Measurements from ENCODE around the gene TRAPPC3. TPM values are rescaled to one million over a fixed set of nuclear protein-coding genes. Genes with fewer than 3 reads are reported as not detected.

TRAPPC3 gene
- total and polyA plus RNA-seq, 2 experiments from 2014 or later = 45.6 to 55.9 TPM

DNA sequence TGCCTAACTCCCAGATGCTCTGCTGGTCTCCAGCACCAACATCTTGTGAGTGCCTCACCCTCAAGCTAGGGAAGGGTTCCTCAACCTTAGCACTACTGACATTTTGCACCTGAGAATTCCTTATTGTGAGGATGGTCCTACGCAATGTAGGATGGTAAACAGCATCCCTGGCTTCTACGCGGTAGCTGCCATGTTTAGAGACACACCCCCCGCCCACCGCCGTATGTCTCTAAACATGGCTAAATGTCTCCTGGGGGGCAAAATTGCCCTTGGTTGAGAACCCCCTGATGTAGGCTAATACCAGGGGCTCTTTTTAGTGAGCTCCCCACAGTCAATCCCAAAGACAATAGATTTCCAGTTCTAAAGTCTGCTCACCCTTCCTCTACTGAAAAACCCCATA lies 4.2 kb upstream of the TRAPPC3 start (continued):
- TF ChIP-seq, protein P1, sequence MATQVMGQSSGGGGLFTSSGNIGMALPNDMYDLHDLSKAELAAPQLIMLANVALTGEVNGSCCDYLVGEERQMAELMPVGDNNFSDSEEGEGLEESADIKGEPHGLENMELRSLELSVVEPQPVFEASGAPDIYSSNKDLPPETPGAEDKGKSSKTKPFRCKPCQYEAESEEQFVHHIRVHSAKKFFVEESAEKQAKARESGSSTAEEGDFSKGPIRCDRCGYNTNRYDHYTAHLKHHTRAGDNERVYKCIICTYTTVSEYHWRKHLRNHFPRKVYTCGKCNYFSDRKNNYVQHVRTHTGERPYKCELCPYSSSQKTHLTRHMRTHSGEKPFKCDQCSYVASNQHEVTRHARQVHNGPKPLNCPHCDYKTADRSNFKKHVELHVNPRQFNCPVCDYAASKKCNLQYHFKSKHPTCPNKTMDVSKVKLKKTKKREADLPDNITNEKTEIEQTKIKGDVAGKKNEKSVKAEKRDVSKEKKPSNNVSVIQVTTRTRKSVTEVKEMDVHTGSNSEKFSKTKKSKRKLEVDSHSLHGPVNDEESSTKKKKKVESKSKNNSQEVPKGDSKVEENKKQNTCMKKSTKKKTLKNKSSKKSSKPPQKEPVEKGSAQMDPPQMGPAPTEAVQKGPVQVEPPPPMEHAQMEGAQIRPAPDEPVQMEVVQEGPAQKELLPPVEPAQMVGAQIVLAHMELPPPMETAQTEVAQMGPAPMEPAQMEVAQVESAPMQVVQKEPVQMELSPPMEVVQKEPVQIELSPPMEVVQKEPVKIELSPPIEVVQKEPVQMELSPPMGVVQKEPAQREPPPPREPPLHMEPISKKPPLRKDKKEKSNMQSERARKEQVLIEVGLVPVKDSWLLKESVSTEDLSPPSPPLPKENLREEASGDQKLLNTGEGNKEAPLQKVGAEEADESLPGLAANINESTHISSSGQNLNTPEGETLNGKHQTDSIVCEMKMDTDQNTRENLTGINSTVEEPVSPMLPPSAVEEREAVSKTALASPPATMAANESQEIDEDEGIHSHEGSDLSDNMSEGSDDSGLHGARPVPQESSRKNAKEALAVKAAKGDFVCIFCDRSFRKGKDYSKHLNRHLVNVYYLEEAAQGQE (IDR thresholded peaks at IDR 0.05; ENCODE audit: unreplicated experiment) = no peak
- TF ChIP-seq, protein P2, sequence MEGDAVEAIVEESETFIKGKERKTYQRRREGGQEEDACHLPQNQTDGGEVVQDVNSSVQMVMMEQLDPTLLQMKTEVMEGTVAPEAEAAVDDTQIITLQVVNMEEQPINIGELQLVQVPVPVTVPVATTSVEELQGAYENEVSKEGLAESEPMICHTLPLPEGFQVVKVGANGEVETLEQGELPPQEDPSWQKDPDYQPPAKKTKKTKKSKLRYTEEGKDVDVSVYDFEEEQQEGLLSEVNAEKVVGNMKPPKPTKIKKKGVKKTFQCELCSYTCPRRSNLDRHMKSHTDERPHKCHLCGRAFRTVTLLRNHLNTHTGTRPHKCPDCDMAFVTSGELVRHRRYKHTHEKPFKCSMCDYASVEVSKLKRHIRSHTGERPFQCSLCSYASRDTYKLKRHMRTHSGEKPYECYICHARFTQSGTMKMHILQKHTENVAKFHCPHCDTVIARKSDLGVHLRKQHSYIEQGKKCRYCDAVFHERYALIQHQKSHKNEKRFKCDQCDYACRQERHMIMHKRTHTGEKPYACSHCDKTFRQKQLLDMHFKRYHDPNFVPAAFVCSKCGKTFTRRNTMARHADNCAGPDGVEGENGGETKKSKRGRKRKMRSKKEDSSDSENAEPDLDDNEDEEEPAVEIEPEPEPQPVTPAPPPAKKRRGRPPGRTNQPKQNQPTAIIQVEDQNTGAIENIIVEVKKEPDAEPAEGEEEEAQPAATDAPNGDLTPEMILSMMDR (conservative IDR thresholded peaks at IDR 0.05; ENCODE audit: low read depth in 2 of 2) = no peak

DNA sequence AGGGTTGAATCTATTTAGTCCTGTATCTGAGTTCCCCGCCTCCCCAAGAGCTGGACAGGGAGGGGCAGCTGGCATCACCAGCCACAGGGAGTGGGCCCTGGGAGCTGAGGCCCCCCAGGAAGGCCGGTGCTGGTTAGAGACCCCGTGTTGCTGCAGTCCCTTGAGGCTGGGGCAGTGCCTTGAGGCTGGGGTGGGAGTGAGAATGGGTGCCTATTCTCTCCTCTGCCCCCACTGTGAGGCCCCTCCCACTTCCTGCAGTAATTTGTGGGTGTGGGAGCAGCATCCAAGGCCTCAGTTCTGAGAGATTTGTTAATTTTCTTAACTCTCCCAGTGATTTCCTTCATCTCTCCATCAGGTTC lies 2.5 kb upstream of the TRAPPC3 start:
- Mint-ChIP-seq H3K36me3 (ENCODE audit: low read depth) (peaks cover 6% of the 10 kb centered on the region; the same call in 2 of the 3 replicates), H3K27me3 (ENCODE audit: insufficient read depth, low read depth, poor library complexity) (peaks cover 48% of the 10 kb centered on the region), H3K4me1 (peaks cover 37% of the 10 kb centered on the region), H3K27ac (no peak overlapping the region), H3K9me3 (no peaks in the 10 kb centered on the region; the same call in 1 of the 3 replicates), H3K4me3 (no peak overlapping the region)
- no peaks in the 10 kb centered on the region for H3K9me2 ChIP-seq (ENCODE audit: insufficient read depth)
- H3K27me3 ChIP-seq (ENCODE audit: insufficient read depth) = peaks cover 57% of the 10 kb centered on the region
- H3K4me2 ChIP-seq = peak overlapping the region; percentile 74; the same call in 1 of the 2 replicates
- H3F3A ChIP-seq (replicated peaks; ENCODE audit: low read depth) = peaks cover 4% of the 10 kb centered on the region
- H3K79me2 ChIP-seq (replicated peaks; ENCODE audit: insufficient read depth) = peaks cover 16% of the 10 kb centered on the region
- TF ChIP-seq EZH2phosphoT487 (IDR thresholded peaks at IDR 0.05; ENCODE audit: unreplicated experiment) (no peak), CREB1 (CRISPR knock-in tag; IDR thresholded peaks at IDR 0.05; ENCODE audit: low read depth) (no peak), JUNB (IDR thresholded peaks at IDR 0.05; ENCODE audit: unreplicated experiment) (no peak), POLR2AphosphoS5 (IDR thresholded peaks at IDR 0.05; ENCODE audit: low read depth) (no peak), ZNF114 (CRISPR knock-in tag; IDR thresholded peaks at IDR 0.05) (no peak), ZNF331 (CRISPR knock-in tag; IDR thresholded peaks at IDR 0.05; ENCODE audit: low read depth) (no peak), NANOG (IDR thresholded peaks at IDR 0.05; ENCODE audit: borderline replicate concordance) (no peak)
- TF ChIP-seq, protein P2 (conservative IDR thresholded peaks at IDR 0.05; ENCODE audit: low read depth in 2 of 2) = no peak
- TF ChIP-seq, protein P3, sequence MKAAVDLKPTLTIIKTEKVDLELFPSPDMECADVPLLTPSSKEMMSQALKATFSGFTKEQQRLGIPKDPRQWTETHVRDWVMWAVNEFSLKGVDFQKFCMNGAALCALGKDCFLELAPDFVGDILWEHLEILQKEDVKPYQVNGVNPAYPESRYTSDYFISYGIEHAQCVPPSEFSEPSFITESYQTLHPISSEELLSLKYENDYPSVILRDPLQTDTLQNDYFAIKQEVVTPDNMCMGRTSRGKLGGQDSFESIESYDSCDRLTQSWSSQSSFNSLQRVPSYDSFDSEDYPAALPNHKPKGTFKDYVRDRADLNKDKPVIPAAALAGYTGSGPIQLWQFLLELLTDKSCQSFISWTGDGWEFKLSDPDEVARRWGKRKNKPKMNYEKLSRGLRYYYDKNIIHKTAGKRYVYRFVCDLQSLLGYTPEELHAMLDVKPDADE (IDR thresholded peaks at IDR 0.05) = no peak
- H3K4me1 ChIP-seq (ENCODE audit: insufficient read depth) = peaks cover 32% of the 10 kb centered on the region
- no peaks in the 10 kb centered on the region for H4K20me1 ChIP-seq (replicated peaks; ENCODE audit: insufficient read depth)
- H3K4me3 ChIP-seq = no peak overlapping the region
- ATAC-seq = no peak
- DNase-seq (ENCODE audit: low spot score) = no peak
- no peak overlapping the region for H2AFZ ChIP-seq
- no peaks in the 10 kb centered on the region for H3K36me3 ChIP-seq (ENCODE audit: insufficient read depth)
- no peak overlapping the region for H3K27ac ChIP-seq (ENCODE audit: low read depth)
